Activated T-helper 9 cell treated with anti-CD3 and anti-CD28 coated beads, Interleukin-2, amount 50 U/mL, for 16 hours (primary cell): ENCODE data around the gene ASPSCR1.
"Not testable (repeated sequence)": the region's sequence is repeated elsewhere in the genome, so short reads cannot be mapped to it uniquely, and the experiment has no call there.

ENCODE experiments used
- DNase-seq: peaks from one replicate; pipeline ENCODE4 v3.0.0-alpha.2; 2020; ENCODE audit warnings: low read depth

ASPSCR1 gene

GRCh38 chr17:81960130-81960958, 17.1 kb upstream of the ASPSCR1 start:
- DNase-seq, result no peak

GRCh38 chr17:81961087-81961511, 16.3 kb upstream of the ASPSCR1 start, which contains the start of gene NOTUM:
Gene NOTUM (minus strand): TSS chr17:81961187. CDS start chr17:81960909, 278 bp downstream.
- DNase-seq, result no peak

GRCh38 chr17:81961521-81962498, 15.6 kb upstream of the ASPSCR1 start:
- no peak for DNase-seq

- no peak for DNase-seq
These were observed 14.7 kb upstream of the ASPSCR1 start for GRCh38 chr17:81962499-81963441.

GRCh38 chr17:81964081-81964849, 13.2 kb upstream of the ASPSCR1 start:
- DNase-seq, result no peak

GRCh38 chr17:81966343-81967243, 10.8 kb upstream of the ASPSCR1 start:
- DNase-seq, result no peak

- no peak for DNase-seq
These were observed 10.2 kb upstream of the ASPSCR1 start for GRCh38 chr17:81967244-81967532.

GRCh38 chr17:81967533-81968395, 9.7 kb upstream of the ASPSCR1 start:
- DNase-seq, result peak; percentile 77

- no peak for DNase-seq
These were observed 9.1 kb upstream of the ASPSCR1 start for GRCh38 chr17:81968396-81968745.

- DNase-seq, result no peak
These were observed 8.3 kb upstream of the ASPSCR1 start for GRCh38 chr17:81968850-81969812.

GRCh38 chr17:81973432-81973831, 4.0 kb upstream of the ASPSCR1 start:
- no peak for DNase-seq

GRCh38 chr17:81976332-81977210, 858 bp upstream of the ASPSCR1 start:
- DNase-seq, result no peak

GRCh38 chr17:81978524-81979298, 1.3 kb downstream of the ASPSCR1 start:
- no peak for DNase-seq

GRCh38 chr17:81980122-81980521, 2.7 kb downstream of the ASPSCR1 start:
- DNase-seq, result no peak

GRCh38 chr17:81980707-81981343, 3.4 kb downstream of the ASPSCR1 start:
- DNase-seq, result no peak

- not testable (repeated sequence) for DNase-seq
These were observed 4.1 kb downstream of the ASPSCR1 start for GRCh38 chr17:81981511-81981910.
